Thyroid gland (tissue), 4 donors: ENCODE results near the gene OLFM2. TPM values are rescaled to one million over a fixed set of nuclear protein-coding genes. Genes with fewer than 3 reads are reported as not detected.

Source experiments
- DNase-seq, 2 donors: peaks; one replicate each; pipeline ENCODE4 v3.0.0-alpha.2; 2019
- H3K27ac ChIP-seq, 3 donors: fragments of 200-600 bp; sonication (generic); 1 replicate in 2 of 3; 2 replicates in 1 of 3; pipeline ENCODE4 v1.5.1; 2016 to 2019; ENCODE audit warnings: mild to moderate bottlenecking in 1 of 3, moderate library complexity in 1 of 3
- H3K27me3 ChIP-seq: fragments of 200-600 bp; sonication (generic); one replicate; pipeline ENCODE4 v1.5.1; 2019
- H3K36me3 ChIP-seq, 2 donors: fragments of 200-600 bp; sonication (generic); one replicate each; pipeline ENCODE4 v1.5.1; 2016 to 2019
- H3K4me1 ChIP-seq, 2 donors: fragments of 200-600 bp; sonication (generic); one replicate each; pipeline ENCODE4 v1.5.1; 2017 to 2019
- H3K4me3 ChIP-seq, 3 donors: fragments of 200-600 bp; sonication (generic); replicated peaks in 1 of 3; 1 replicate in 2 of 3; 2 replicates in 1 of 3; pipeline ENCODE4 v1.5.1; 2016; ENCODE audit warnings: mild to moderate bottlenecking in 1 of 3
- H3K9me3 ChIP-seq: fragments of 200-600 bp; sonication (generic); one replicate; pipeline ENCODE4 v1.5.1; 2017
- CTCF ChIP-seq, 6 experiments: fragments of 200-600 bp in 3 of 6; fragments of 450-650 bp in 3 of 6; sonication (generic) in 3 of 6; IDR thresholded peaks; one replicate each; pipeline ENCODE4 v1.5.1; 2016 to 2019; ENCODE audit warnings: antibody characterized with exemption in 6 of 6, mild to moderate bottlenecking in 2 of 6, inconsistent platforms in 1 of 6, moderate library complexity in 1 of 6
- POLR2A ChIP-seq, 2 donors: fragments of 450-650 bp; IDR thresholded peaks; one replicate each; pipeline ENCODE4 v1.6.1; 2017; ENCODE audit warnings: antibody characterized with exemption in 2 of 2, mild to moderate bottlenecking in 2 of 2, moderate library complexity in 1 of 2
- WGBS, 2 donors: methylation state at CpG; one replicate each; pipeline ENCODE4 v1.1.5; 2017; 5-methylcytosine and 5-hydroxymethylcytosine counted together
- intact Hi-C: fragments of 100-400 bp; cut with DNase I; formaldehyde crosslinking; loops from one replicate; pipeline ENCODE4 v1.15.1; 2023
- total RNA-seq, 4 donors: library from RNA; depleted of rRNA; stranded (reverse); fragments of >200 nt; gene quantifications; one replicate each; pipeline ENCODE4 v1.2.3, GENCODE V29; 2016

The OLFM2 gene
- total RNA-seq, 4 donors from 2014 or later = 19.5 to 42.7 (median 37.8) TPM

- no peaks in the 10 kb centered on the region for H3K36me3 ChIP-seq
- intact Hi-C loops = no loop called here
- no peaks in the 10 kb centered on the region for H3K9me3 ChIP-seq
- no peaks in the 10 kb centered on the region for H3K4me1 ChIP-seq
- DNase-seq = no peak
- H3K27me3 ChIP-seq = no peaks in the 10 kb centered on the region
- TF ChIP-seq POLR2A (IDR thresholded peaks at IDR 0.05) = no peak
- no peak for TF ChIP-seq CTCF (IDR thresholded peaks at IDR 0.05)
- no peak overlapping the region for H3K4me3 ChIP-seq
- 50 to 57% methylated on average over 8 of the region's 10 CpGs for WGBS, 2 donors
- H3K27ac ChIP-seq = no peak overlapping the region
Observed at GRCh38 chr19:9883231-9883758, 53.0 kb downstream of the OLFM2 start.

- intact Hi-C loops = no loop called here
- DNase-seq = no peak
- Histone ChIP-seq H3K9me3 (no peaks in the 10 kb centered on the region), H3K4me3 (no peak overlapping the region), H3K4me1 (no peaks in the 10 kb centered on the region), H3K36me3 (no peaks in the 10 kb centered on the region), H3K27ac (no peak overlapping the region), H3K27me3 (no peaks in the 10 kb centered on the region)
- WGBS, 2 donors = 87 to 88% methylated on average over 9 of the region's 9 CpGs
- TF ChIP-seq POLR2A (IDR thresholded peaks at IDR 0.05) (no peak), CTCF (IDR thresholded peaks at IDR 0.05) (no peak)
Observed at GRCh38 chr19:9881720-9882119, 54.6 kb downstream of the OLFM2 start.

- intact Hi-C loops = no loop called here
- Histone ChIP-seq H3K36me3 (no peaks in the 10 kb centered on the region), H3K27me3 (no peaks in the 10 kb centered on the region), H3K4me3 (no peak overlapping the region), H3K4me1 (no peaks in the 10 kb centered on the region), H3K9me3 (no peaks in the 10 kb centered on the region), H3K27ac (no peak overlapping the region)
- no peak for DNase-seq
- 84 to 86% methylated on average over 11 of the region's 11 CpGs for WGBS, 2 donors
- TF ChIP-seq POLR2A (IDR thresholded peaks at IDR 0.05) (no peak), CTCF (IDR thresholded peaks at IDR 0.05) (no peak)
Observed at GRCh38 chr19:9878511-9879196, 57.7 kb downstream of the OLFM2 start.

- intact Hi-C loops = no loop called here
- H3K4me3 ChIP-seq = no peak overlapping the region
- H3K4me1 ChIP-seq = no peaks in the 10 kb centered on the region
- no peaks in the 10 kb centered on the region for H3K27me3 ChIP-seq
- DNase-seq = no peak
- no peaks in the 10 kb centered on the region for H3K9me3 ChIP-seq
- 92 to 94% methylated on average over 10 of the region's 10 CpGs for WGBS, 2 donors
- no peak overlapping the region for H3K27ac ChIP-seq
- H3K36me3 ChIP-seq = no peaks in the 10 kb centered on the region
- TF ChIP-seq CTCF (IDR thresholded peaks at IDR 0.05) (no peak), POLR2A (IDR thresholded peaks at IDR 0.05) (no peak)
Observed at GRCh38 chr19:9877780-9878510, 58.4 kb downstream of the OLFM2 start.

- TF ChIP-seq POLR2A (IDR thresholded peaks at IDR 0.05) (no peak), CTCF (IDR thresholded peaks at IDR 0.05) (no peak)
- intact Hi-C loops = no loop called here
- Histone ChIP-seq H3K4me1 (no peaks in the 10 kb centered on the region), H3K27me3 (no peaks in the 10 kb centered on the region), H3K9me3 (no peaks in the 10 kb centered on the region), H3K27ac (no peak overlapping the region), H3K36me3 (no peaks in the 10 kb centered on the region), H3K4me3 (no peak overlapping the region)
- WGBS, 2 donors = 72 to 76% methylated on average over 5 of the region's 5 CpGs
- no peak for DNase-seq
Observed at GRCh38 chr19:9875796-9876195, 60.5 kb downstream of the OLFM2 start.
